Keratinocyte (primary cell): Measurements from ENCODE around the gene KLRF2. TPM values are rescaled to one million over a fixed set of nuclear protein-coding genes. Genes with fewer than 3 reads are reported as not detected.

Experiments used
- DNase-seq: peaks from one replicate; pipeline ENCODE4 v3.0.0-alpha.2; 2011; ENCODE audit warnings: low read depth, missing footprints, low spot score
- FAIRE-seq: peaks from 2 replicates; lab custom pipeline; 2011; peaks lifted over from hg19 to GRCh38; lab: Jason Lieb, UNC
- H2AFZ ChIP-seq: 2 replicates; pipeline ENCODE4 v1.6.0; 2012; ENCODE audit warnings: low read length, control low read depth, inconsistent platforms; ENCODE audit not compliant: control insufficient read depth
- H3K27ac ChIP-seq: 2 replicates; pipeline ENCODE4 v1.5.1; 2011; ENCODE audit warnings: low read length; ENCODE audit not compliant: control insufficient read depth, insufficient read depth
- H3K27me3 ChIP-seq: 3 replicates; pipeline ENCODE4 v1.6.0; 2011; ENCODE audit warnings: low read length; ENCODE audit not compliant: control insufficient read depth, insufficient read depth; ENCODE audit errors: extremely low read depth
- H3K36me3 ChIP-seq, 2 experiments: 2 replicates in 1 of 2; 3 replicates in 1 of 2; pipeline ENCODE4 v1.5.1; 2011; ENCODE audit warnings: low read length in 2 of 2, mild to moderate bottlenecking in 1 of 2; ENCODE audit not compliant: control insufficient read depth in 2 of 2, insufficient read depth in 2 of 2; ENCODE audit errors: extremely low read depth in 1 of 2
- H3K4me1 ChIP-seq: 3 replicates; pipeline ENCODE4 v1.5.1; 2011; ENCODE audit warnings: low read length; ENCODE audit not compliant: control insufficient read depth, insufficient read depth; ENCODE audit errors: extremely low read depth
- H3K4me2 ChIP-seq: 3 replicates; pipeline ENCODE4 v1.6.0; 2011; ENCODE audit warnings: low read depth, low read length; ENCODE audit not compliant: control insufficient read depth, insufficient read depth; ENCODE audit errors: extremely low read depth
- H3K4me3 ChIP-seq, 3 experiments: fragments of 200-600 bp in 1 of 3; sonication (generic) in 1 of 3; 2 replicates in 2 of 3; 3 replicates in 1 of 3; pipeline ENCODE4 v1.5.1; 2011 to 2016; ENCODE audit warnings: low read length in 3 of 3, mild to moderate bottlenecking in 3 of 3, control low read depth in 2 of 3, inconsistent platforms in 1 of 3, low read depth in 1 of 3, mixed read lengths in 1 of 3, mixed run types in 1 of 3, moderate library complexity in 1 of 3; ENCODE audit not compliant: control insufficient read depth in 2 of 3, insufficient read depth in 2 of 3; ENCODE audit errors: extremely low read depth in 1 of 3
- H3K79me2 ChIP-seq: 2 replicates; pipeline ENCODE4 v1.6.0; 2012; ENCODE audit warnings: low read length; ENCODE audit not compliant: control insufficient read depth, insufficient read depth
- H3K9ac ChIP-seq: 3 replicates; pipeline ENCODE4 v1.6.0; 2011; ENCODE audit warnings: low read length; ENCODE audit not compliant: control insufficient read depth, insufficient read depth; ENCODE audit errors: extremely low read depth
- H3K9me1 ChIP-seq: 3 replicates; pipeline ENCODE4 v1.6.0; 2011; ENCODE audit warnings: low read length; ENCODE audit not compliant: control insufficient read depth, insufficient read depth; ENCODE audit errors: extremely low read depth
- H3K9me3 ChIP-seq: 2 replicates; pipeline ENCODE4 v1.5.1; 2012; ENCODE audit warnings: low read depth, low read length; ENCODE audit not compliant: control insufficient read depth
- H4K20me1 ChIP-seq: 3 replicates; pipeline ENCODE4 v1.6.0; 2011; ENCODE audit warnings: low read length; ENCODE audit not compliant: control insufficient read depth, insufficient read depth; ENCODE audit errors: extremely low read depth
- CTCF ChIP-seq, 3 experiments: IDR thresholded peaks in 1 of 3; conservative IDR thresholded peaks in 1 of 3; optimal IDR thresholded peaks in 1 of 3; 2 replicates in 2 of 3; 3 replicates in 1 of 3; pipeline versions ENCODE3 to v1.5.1; 2011; ENCODE audit warnings: low read length in 3 of 3, mild to moderate bottlenecking in 3 of 3, moderate library complexity in 2 of 3, control low read depth in 1 of 3, inconsistent platforms in 1 of 3; ENCODE audit not compliant: insufficient read depth in 2 of 3; ENCODE audit errors: extremely low read depth in 1 of 3
- EZH2 ChIP-seq: IDR thresholded peaks from one replicate; pipeline ENCODE4 v1.6.1; 2012; ENCODE audit warnings: inconsistent platforms, mild to moderate bottlenecking, low read length, moderate library complexity
- dilution Hi-C: fragments of 300-500 bp; cut with MboI; formaldehyde crosslinking; loops from one replicate; pipeline ENCODE4 v1.7.0; 2020; ENCODE audit warnings: low sequenced_read_pairs; ENCODE audit not compliant: extremely low pct_ligation_motif_present
- polyA plus RNA-seq, 5 experiments: library from polyadenylated mRNA; depleted of rRNA in 3 of 5; stranded (reverse) in 3 of 5; stranded (forward) in 1 of 5; unstranded in 1 of 5; fragments of >200 nt; gene quantifications; 1 replicate in 1 of 5; 2 replicates in 3 of 5; 3 replicates in 1 of 5; pipeline versions ENCODE4 v1.2.1 to v1.2.3, GENCODE V29; 2011 to 2012; ENCODE audit warnings: missing spikeins in 2 of 5, low read depth in 1 of 5, low replicate concordance in 1 of 5

The KLRF2 gene
- polyA plus RNA-seq, 1 donor (not counting 4 experiments of a cell fraction or from before 2014, with no cell fraction given), result not detected

- H3K9ac ChIP-seq, result no peak overlapping the region
- no peaks in the 10 kb centered on the region for H3K79me2 ChIP-seq
- H3K36me3 ChIP-seq, result no peaks in the 10 kb centered on the region
- dilution Hi-C loops, result no loop called here
- FAIRE-seq, result no peak
- H2AFZ ChIP-seq, result no peak overlapping the region
- no peak overlapping the region for H3K4me3 ChIP-seq
- TF ChIP-seq EZH2 (no peak), CTCF (optimal IDR thresholded peaks at IDR 0.05 in 1 of 3, IDR thresholded peaks at IDR 0.05 in 1 of 3, conservative IDR thresholded peaks at IDR 0.05 in 1 of 3; ENCODE audit: extremely low read depth in 1 of 3, insufficient read depth in 2 of 3, low read length in 3 of 3) (peak in 1 of 3 experiments; percentile 14)
- no peaks in the 10 kb centered on the region for H3K9me1 ChIP-seq
- H3K4me2 ChIP-seq, result no peak overlapping the region
- no peak overlapping the region for H3K27ac ChIP-seq
- no peaks in the 10 kb centered on the region for H3K4me1 ChIP-seq
- H4K20me1 ChIP-seq, result no peaks in the 10 kb centered on the region
- peaks cover 6% of the 10 kb centered on the region for H3K27me3 ChIP-seq
- H3K9me3 ChIP-seq, result no peaks in the 10 kb centered on the region
- DNase-seq, result no peak
These were observed 59.1 kb downstream of the KLRF2 start for GRCh38 chr12:9940375-9940774.

- Histone ChIP-seq H3K9me3 (no peaks in the 10 kb centered on the region), H3K9ac (no peak overlapping the region), H3K4me1 (no peaks in the 10 kb centered on the region), H3K36me3 (no peaks in the 10 kb centered on the region), H3K27me3 (peaks cover 6% of the 10 kb centered on the region), H3K4me3 (no peak overlapping the region), H4K20me1 (no peaks in the 10 kb centered on the region), H3K27ac (no peak overlapping the region), H3K79me2 (no peaks in the 10 kb centered on the region), H2AFZ (no peak overlapping the region), H3K9me1 (no peaks in the 10 kb centered on the region), H3K4me2 (no peak overlapping the region)
- DNase-seq (no peak), FAIRE-seq (no peak)
- dilution Hi-C loops, result no loop called here
- TF ChIP-seq EZH2, result no peak
- TF ChIP-seq CTCF (optimal IDR thresholded peaks at IDR 0.05 in 1 of 3, IDR thresholded peaks at IDR 0.05 in 1 of 3, conservative IDR thresholded peaks at IDR 0.05 in 1 of 3; ENCODE audit: extremely low read depth in 1 of 3, insufficient read depth in 2 of 3, low read length in 3 of 3), result no peak
These were observed 60.5 kb downstream of the KLRF2 start for GRCh38 chr12:9941838-9942237.
